Activated naive CD8-positive, alpha-beta T cell treated with anti-CD3 and anti-CD28 coated beads, Interleukin-2, amount 50 U/mL, for 24 hours (primary cell): Measurements from ENCODE around the gene RHEB.

Source experiments
- ATAC-seq: fragments of 150-1000 bp; cut with Tn5 transposase; one replicate; pipeline ENCODE4 v1.10.0; 2021
- DNase-seq: peaks from one replicate; pipeline ENCODE4 v3.0.0; 2021
- H3K27ac Mint-ChIP-seq: one replicate; pipeline ENCODE4 v1.8.0; 2021; ENCODE audit warnings: mild to moderate bottlenecking, mixed read lengths
- H3K27me3 Mint-ChIP-seq: one replicate; pipeline ENCODE4 v1.8.0; 2021; ENCODE audit warnings: mixed read lengths
- H3K36me3 Mint-ChIP-seq: one replicate; pipeline ENCODE4 v1.8.0; 2021; ENCODE audit warnings: low read depth, mixed read lengths
- H3K4me1 Mint-ChIP-seq: one replicate; pipeline ENCODE4 v1.8.0; 2021; ENCODE audit warnings: mixed read lengths
- H3K4me3 Mint-ChIP-seq: one replicate; pipeline ENCODE4 v1.8.0; 2021; ENCODE audit warnings: mild to moderate bottlenecking, moderate library complexity, mixed read lengths
- H3K9me3 Mint-ChIP-seq: one replicate; pipeline ENCODE4 v1.8.0; 2021; ENCODE audit warnings: mixed read lengths

RHEB gene

GRCh38 chr7:151460474-151460855 is 59.2 kb downstream of the RHEB start:
- no peak for ATAC-seq
- Mint-ChIP-seq H3K27me3 (peaks cover 6% of the 10 kb centered on the region), H3K4me3 (no peak overlapping the region), H3K4me1 (no peaks in the 10 kb centered on the region), H3K36me3 (peaks cover 32% of the 10 kb centered on the region), H3K27ac (no peak overlapping the region), H3K9me3 (peaks cover 25% of the 10 kb centered on the region)
- no peak for DNase-seq

- ATAC-seq (no peak), DNase-seq (no peak)
- Mint-ChIP-seq H3K4me1 (no peaks in the 10 kb centered on the region), H3K27ac (no peak overlapping the region), H3K36me3 (peaks cover 26% of the 10 kb centered on the region), H3K27me3 (peaks cover 6% of the 10 kb centered on the region), H3K4me3 (no peak overlapping the region), H3K9me3 (peaks cover 25% of the 10 kb centered on the region)
Observed at GRCh38 chr7:151459726-151460473, 59.8 kb downstream of the RHEB start.

GRCh38 chr7:151457534-151457933 is 62.2 kb downstream of the RHEB start:
- H3K36me3 Mint-ChIP-seq = peaks cover 5% of the 10 kb centered on the region
- H3K9me3 Mint-ChIP-seq = peaks cover 4% of the 10 kb centered on the region
- no peaks in the 10 kb centered on the region for H3K4me1 Mint-ChIP-seq
- H3K4me3 Mint-ChIP-seq = no peak overlapping the region
- no peak for ATAC-seq
- H3K27me3 Mint-ChIP-seq = peaks cover 6% of the 10 kb centered on the region
- no peak overlapping the region for H3K27ac Mint-ChIP-seq
- no peak for DNase-seq

GRCh38 chr7:151456782-151457181 is 62.9 kb downstream of the RHEB start:
- DNase-seq (no peak), ATAC-seq (no peak)
- H3K4me3 Mint-ChIP-seq = no peak overlapping the region
- H3K4me1 Mint-ChIP-seq = no peaks in the 10 kb centered on the region
- peaks cover 2% of the 10 kb centered on the region for H3K36me3 Mint-ChIP-seq
- H3K27ac Mint-ChIP-seq = no peak overlapping the region
- peaks cover 6% of the 10 kb centered on the region for H3K27me3 Mint-ChIP-seq
- no peaks in the 10 kb centered on the region for H3K9me3 Mint-ChIP-seq

- no peak overlapping the region for H3K27ac Mint-ChIP-seq
- no peak overlapping the region for H3K4me3 Mint-ChIP-seq
- peaks cover 6% of the 10 kb centered on the region for H3K27me3 Mint-ChIP-seq
- peaks cover 2% of the 10 kb centered on the region for H3K36me3 Mint-ChIP-seq
- no peaks in the 10 kb centered on the region for H3K4me1 Mint-ChIP-seq
- no peak for ATAC-seq
- H3K9me3 Mint-ChIP-seq = no peaks in the 10 kb centered on the region
- DNase-seq = no peak
Observed at GRCh38 chr7:151456276-151456675, 63.4 kb downstream of the RHEB start.

GRCh38 chr7:151455690-151456089 is 64.0 kb downstream of the RHEB start:
- no peak for DNase-seq
- no peaks in the 10 kb centered on the region for H3K4me1 Mint-ChIP-seq
- no peak overlapping the region for H3K27ac Mint-ChIP-seq
- H3K27me3 Mint-ChIP-seq = peaks cover 5% of the 10 kb centered on the region
- no peaks in the 10 kb centered on the region for H3K9me3 Mint-ChIP-seq
- no peak for ATAC-seq
- no peak overlapping the region for H3K4me3 Mint-ChIP-seq
- no peaks in the 10 kb centered on the region for H3K36me3 Mint-ChIP-seq

- H3K27me3 Mint-ChIP-seq = peaks cover 1% of the 10 kb centered on the region
- ATAC-seq (no peak), DNase-seq (no peak)
- no peak overlapping the region for H3K27ac Mint-ChIP-seq
- no peaks in the 10 kb centered on the region for H3K4me1 Mint-ChIP-seq
- H3K4me3 Mint-ChIP-seq = no peak overlapping the region
- no peaks in the 10 kb centered on the region for H3K9me3 Mint-ChIP-seq
- H3K36me3 Mint-ChIP-seq = no peaks in the 10 kb centered on the region
Observed at GRCh38 chr7:151454932-151455530, 64.7 kb downstream of the RHEB start.

- no peak for ATAC-seq
- no peak for DNase-seq
Observed at GRCh38 chr7:151454305-151454704, 65.4 kb downstream of the RHEB start.

GRCh38 chr7:151453326-151453791 is 66.3 kb downstream of the RHEB start:
- ATAC-seq (no peak), DNase-seq (no peak)
- Mint-ChIP-seq H3K4me1 (peaks cover 4% of the 10 kb centered on the region), H3K9me3 (no peaks in the 10 kb centered on the region), H3K27me3 (peaks cover 3% of the 10 kb centered on the region), H3K4me3 (no peak overlapping the region), H3K27ac (no peak overlapping the region), H3K36me3 (no peaks in the 10 kb centered on the region)

More at GRCh38 chr7:151454305-151454704, 65.4 kb downstream of the RHEB start:
- Mint-ChIP-seq H3K4me1 (peaks cover 4% of the 10 kb centered on the region), H3K27me3 (peaks cover 5% of the 10 kb centered on the region), H3K4me3 (no peak overlapping the region), H3K9me3 (no peaks in the 10 kb centered on the region), H3K27ac (no peak overlapping the region), H3K36me3 (no peaks in the 10 kb centered on the region)

- H3K27ac Mint-ChIP-seq = no peak overlapping the region
- ATAC-seq (no peak), DNase-seq (no peak)
- peaks cover 4% of the 10 kb centered on the region for H3K4me1 Mint-ChIP-seq
- no peaks in the 10 kb centered on the region for H3K36me3 Mint-ChIP-seq
- H3K9me3 Mint-ChIP-seq = no peaks in the 10 kb centered on the region
- H3K4me3 Mint-ChIP-seq = no peak overlapping the region
- H3K27me3 Mint-ChIP-seq = peaks cover 3% of the 10 kb centered on the region
Observed at GRCh38 chr7:151452680-151453325, 66.9 kb downstream of the RHEB start.

GRCh38 chr7:151451626-151452571 is 67.8 kb downstream of the RHEB start:
- Mint-ChIP-seq H3K36me3 (no peaks in the 10 kb centered on the region), H3K27me3 (peaks cover 3% of the 10 kb centered on the region), H3K4me3 (no peak overlapping the region), H3K27ac (no peak overlapping the region), H3K4me1 (peaks cover 6% of the 10 kb centered on the region), H3K9me3 (no peaks in the 10 kb centered on the region)
- DNase-seq = no peak
- no peak for ATAC-seq

GRCh38 chr7:151451156-151451555 is 68.5 kb downstream of the RHEB start:
- Mint-ChIP-seq H3K27ac (no peak overlapping the region), H3K4me3 (no peak overlapping the region), H3K27me3 (peaks cover 3% of the 10 kb centered on the region), H3K9me3 (no peaks in the 10 kb centered on the region), H3K4me1 (peaks cover 6% of the 10 kb centered on the region), H3K36me3 (no peaks in the 10 kb centered on the region)
- ATAC-seq (no peak), DNase-seq (no peak)

GRCh38 chr7:151449990-151450389 is 69.7 kb downstream of the RHEB start:
- Mint-ChIP-seq H3K27me3 (peaks cover 3% of the 10 kb centered on the region), H3K36me3 (no peaks in the 10 kb centered on the region), H3K4me3 (no peak overlapping the region), H3K9me3 (no peaks in the 10 kb centered on the region), H3K4me1 (peaks cover 7% of the 10 kb centered on the region), H3K27ac (no peak overlapping the region)
- DNase-seq (no peak), ATAC-seq (no peak)
